ENCODE results near the gene LHX5.

Gene LHX5

DNA sequence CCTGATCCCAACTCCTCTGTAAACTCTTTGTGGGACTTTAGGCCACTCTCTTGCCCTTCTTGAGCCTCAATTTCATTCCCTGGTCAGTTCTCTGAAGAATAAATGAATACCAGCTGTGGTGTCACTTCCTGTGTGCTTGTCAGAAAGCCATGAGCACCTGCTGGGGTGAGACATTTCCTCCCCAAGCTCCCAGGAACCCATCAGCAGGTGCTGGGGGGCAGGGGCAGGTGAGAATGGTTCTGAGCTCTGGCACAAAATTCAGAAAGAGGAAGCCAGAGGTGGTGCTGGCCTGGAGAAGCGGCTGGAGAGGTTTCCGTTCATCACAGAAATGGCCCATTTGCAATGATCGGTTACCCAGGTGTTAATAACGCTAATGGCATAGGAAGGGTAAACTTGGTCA is 14.9 kb downstream of the LHX5 start:
- Mint-ChIP-seq H3K4me1 (no peaks in the 10 kb centered on the region), H3K9me3 (no peaks in the 10 kb centered on the region), H3K27ac (ENCODE audit: low read depth) (no peak overlapping the region), H3K4me3 (no peak overlapping the region), H3K27me3 (peaks cover 56% of the 10 kb centered on the region), H3K36me3 (ENCODE audit: insufficient read depth) (no peaks in the 10 kb centered on the region)
- ATAC-seq (replicated peaks; ENCODE audit: extremely low read depth, poor library complexity, severe bottlenecking) (no peak), DNase-seq (ENCODE audit: low spot score in 2 of 2) (no peak)

DNA sequence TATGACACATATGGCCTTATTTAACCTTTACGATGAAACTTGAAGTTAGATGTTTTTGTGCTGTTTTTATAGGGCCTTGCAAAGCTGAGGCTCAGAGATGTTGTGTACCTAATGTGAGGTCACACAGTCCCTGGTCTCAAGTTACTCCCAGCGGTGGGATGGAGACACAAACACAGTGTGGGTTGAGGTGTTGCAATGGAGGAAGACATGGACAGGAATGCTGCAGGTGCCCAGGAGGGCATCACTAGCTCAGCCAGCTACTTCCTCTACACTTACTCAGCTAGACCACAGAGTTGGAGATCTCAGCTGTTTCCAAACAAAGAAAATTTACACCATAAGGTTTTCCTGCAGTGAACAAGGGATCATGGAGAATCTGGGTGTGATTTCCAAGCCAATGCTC is 15.5 kb downstream of the LHX5 start:
- Mint-ChIP-seq H3K36me3 (ENCODE audit: insufficient read depth) (no peaks in the 10 kb centered on the region), H3K9me3 (no peaks in the 10 kb centered on the region), H3K4me3 (no peak overlapping the region), H3K27ac (ENCODE audit: low read depth) (no peak overlapping the region), H3K4me1 (no peaks in the 10 kb centered on the region), H3K27me3 (peaks cover 51% of the 10 kb centered on the region)
- DNase-seq (ENCODE audit: low spot score in 2 of 2) (no peak), ATAC-seq (replicated peaks; ENCODE audit: extremely low read depth, poor library complexity, severe bottlenecking) (no peak)

DNA sequence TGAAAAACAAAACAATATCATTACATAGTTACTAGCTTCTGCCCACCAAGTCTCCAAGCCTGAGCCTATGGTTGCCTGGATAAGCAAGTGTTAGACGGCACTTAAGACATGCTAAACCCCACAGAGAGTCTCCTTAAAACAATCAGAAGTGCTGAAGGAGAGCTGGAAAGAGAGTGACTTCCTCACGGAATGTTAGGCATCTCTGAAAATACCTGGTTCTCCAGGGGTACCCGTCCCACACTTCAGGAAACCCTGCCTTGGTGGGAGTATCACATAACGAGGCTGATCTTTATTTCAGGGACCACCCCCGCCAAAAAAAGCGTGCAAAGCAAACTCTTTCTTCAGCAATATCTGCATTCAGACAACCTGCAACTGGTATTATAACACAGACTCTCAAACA is 18.3 kb downstream of the LHX5 start:
- H3K4me3 Mint-ChIP-seq: no peak overlapping the region
- ATAC-seq (replicated peaks; ENCODE audit: extremely low read depth, poor library complexity, severe bottlenecking) (no peak), DNase-seq (ENCODE audit: low spot score in 2 of 2) (no peak)
- no peaks in the 10 kb centered on the region for H3K36me3 Mint-ChIP-seq (ENCODE audit: insufficient read depth)
- no peaks in the 10 kb centered on the region for H3K9me3 Mint-ChIP-seq
- H3K27ac Mint-ChIP-seq (ENCODE audit: low read depth): no peak overlapping the region
- peaks cover 32% of the 10 kb centered on the region for H3K27me3 Mint-ChIP-seq
- no peaks in the 10 kb centered on the region for H3K4me1 Mint-ChIP-seq

DNA sequence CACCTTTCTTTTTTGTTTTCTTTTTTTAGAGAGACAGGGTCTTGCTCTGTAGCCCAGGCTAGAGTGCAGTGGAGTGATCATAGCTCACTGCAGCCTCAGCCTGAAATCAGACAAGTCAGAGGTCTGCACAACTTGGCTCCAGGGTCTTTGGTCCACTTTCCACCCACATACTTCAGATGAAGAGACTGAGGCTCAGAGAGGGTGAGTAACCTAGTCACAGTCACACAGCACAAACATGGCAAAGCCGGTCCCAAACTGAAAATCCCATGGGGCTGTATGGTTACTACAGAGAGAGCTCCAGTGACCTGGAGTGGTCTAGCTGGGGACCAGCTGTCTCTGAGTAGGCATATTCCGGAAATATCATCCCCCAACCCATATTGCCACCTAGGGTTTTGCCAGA is 19.2 kb downstream of the LHX5 start:
- Mint-ChIP-seq H3K9me3 (no peaks in the 10 kb centered on the region), H3K4me3 (no peak overlapping the region), H3K27me3 (peaks cover 33% of the 10 kb centered on the region), H3K27ac (ENCODE audit: low read depth) (no peak overlapping the region), H3K4me1 (no peaks in the 10 kb centered on the region), H3K36me3 (ENCODE audit: insufficient read depth) (no peaks in the 10 kb centered on the region)
- ATAC-seq (replicated peaks; ENCODE audit: extremely low read depth, poor library complexity, severe bottlenecking) (no peak), DNase-seq (ENCODE audit: low spot score in 2 of 2) (no peak)

DNA sequence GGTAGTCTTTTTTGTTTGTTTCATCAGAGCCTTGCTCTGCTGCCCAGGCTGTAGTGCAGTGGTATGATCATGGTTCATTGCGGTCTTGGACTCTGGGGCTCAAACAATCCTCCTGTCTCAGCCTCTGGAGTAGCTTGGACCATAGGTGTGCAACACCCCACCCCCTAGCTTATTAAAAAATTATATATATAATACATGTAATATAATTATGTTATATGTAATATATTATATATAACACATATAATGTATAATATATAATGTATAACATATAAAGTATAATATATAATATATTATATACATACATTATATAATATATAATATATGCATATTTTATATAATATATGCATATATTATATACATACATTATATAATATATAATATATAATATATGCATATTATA is 21.8 kb downstream of the LHX5 start:
- Mint-ChIP-seq H3K36me3 (ENCODE audit: insufficient read depth) (no peaks in the 10 kb centered on the region), H3K4me3 (no peak overlapping the region), H3K27ac (ENCODE audit: low read depth) (no peak overlapping the region), H3K27me3 (peaks cover 37% of the 10 kb centered on the region), H3K9me3 (no peaks in the 10 kb centered on the region), H3K4me1 (no peaks in the 10 kb centered on the region)
- ATAC-seq (replicated peaks; ENCODE audit: extremely low read depth, poor library complexity, severe bottlenecking): no peak
- no peak for DNase-seq (ENCODE audit: low spot score in 2 of 2)

DNA sequence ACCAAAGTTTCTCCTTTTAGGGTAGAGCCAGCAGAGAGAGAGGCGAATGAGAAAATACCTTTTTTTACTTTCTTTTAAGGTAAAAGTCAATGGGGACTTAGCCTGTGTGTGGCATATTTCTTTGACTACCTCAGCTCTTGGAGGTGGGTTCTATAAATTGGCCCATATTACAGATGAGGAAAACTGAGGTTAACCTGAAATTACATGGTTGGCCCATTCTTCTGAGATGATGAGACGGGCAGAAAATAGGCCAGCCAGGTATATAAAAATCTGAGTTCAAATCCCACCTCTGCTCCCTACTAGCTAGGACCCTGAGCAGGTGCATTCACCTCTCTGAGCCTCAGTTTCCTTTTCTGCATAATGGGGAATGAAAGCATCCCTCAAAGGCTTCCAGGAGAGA is 22.4 kb downstream of the LHX5 start:
- Mint-ChIP-seq H3K4me1 (no peaks in the 10 kb centered on the region), H3K36me3 (ENCODE audit: insufficient read depth) (no peaks in the 10 kb centered on the region), H3K27ac (ENCODE audit: low read depth) (no peak overlapping the region), H3K9me3 (no peaks in the 10 kb centered on the region), H3K4me3 (no peak overlapping the region), H3K27me3 (peaks cover 37% of the 10 kb centered on the region)
- no peak for DNase-seq (ENCODE audit: low spot score in 2 of 2)
- no peak for ATAC-seq (replicated peaks; ENCODE audit: extremely low read depth, poor library complexity, severe bottlenecking)

DNA sequence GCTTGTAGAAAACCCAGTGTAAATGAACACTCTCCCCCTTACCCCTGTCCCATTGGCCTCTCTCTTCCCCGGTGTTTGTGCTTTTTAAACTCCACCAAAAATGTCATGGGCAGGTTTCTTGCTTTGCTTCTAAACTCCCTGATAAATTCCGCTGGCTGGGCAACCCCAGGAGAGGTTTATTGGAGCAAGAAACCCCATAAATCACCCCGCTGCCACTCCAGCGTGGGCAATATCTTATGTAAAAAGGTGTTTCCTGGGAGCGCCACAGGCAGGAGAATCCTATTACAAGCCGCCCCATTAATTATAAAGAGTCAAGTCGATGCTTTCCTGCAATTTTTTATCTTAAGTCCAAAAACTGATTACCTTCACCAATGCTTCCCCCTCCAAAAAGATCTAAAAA is 22.8 kb downstream of the LHX5 start:
- Mint-ChIP-seq H3K4me3 (no peak overlapping the region), H3K27me3 (peaks cover 37% of the 10 kb centered on the region), H3K27ac (ENCODE audit: low read depth) (no peak overlapping the region), H3K4me1 (no peaks in the 10 kb centered on the region), H3K36me3 (ENCODE audit: insufficient read depth) (no peaks in the 10 kb centered on the region), H3K9me3 (no peaks in the 10 kb centered on the region)
- DNase-seq (ENCODE audit: low spot score in 2 of 2): no peak
- no peak for ATAC-seq (replicated peaks; ENCODE audit: extremely low read depth, poor library complexity, severe bottlenecking)

DNA sequence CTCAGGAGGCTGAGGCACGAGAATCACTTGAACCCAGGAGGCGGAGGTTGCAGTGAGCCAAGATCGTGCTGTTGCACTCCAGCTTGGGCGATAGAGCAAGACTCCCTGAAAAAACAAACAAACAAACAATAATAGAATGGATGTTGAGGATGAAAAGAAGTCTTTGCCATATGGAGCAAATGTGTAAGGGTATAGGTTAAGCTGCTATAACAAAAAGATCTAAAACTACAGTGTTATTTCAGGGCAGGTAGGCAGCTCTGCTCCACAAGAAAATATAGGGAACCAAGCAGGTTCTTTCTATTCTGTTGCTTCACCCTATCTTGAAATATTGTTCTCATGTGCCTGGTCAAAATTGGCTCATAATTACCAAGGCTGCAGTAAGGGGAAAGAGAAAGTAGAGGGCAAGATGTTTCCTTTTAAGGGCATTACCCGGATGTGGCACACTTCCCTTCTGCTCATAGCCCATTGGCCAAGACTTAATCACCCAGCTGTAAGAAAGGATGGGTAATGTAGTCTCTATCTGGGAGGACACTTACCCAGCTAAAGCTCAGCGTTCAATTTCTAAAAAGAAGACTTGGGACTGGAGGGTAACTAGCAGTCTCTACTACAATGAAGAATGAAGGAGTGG is 26.0 kb downstream of the LHX5 start:
- H3K9me3 Mint-ChIP-seq: no peaks in the 10 kb centered on the region
- DNase-seq (ENCODE audit: low spot score in 2 of 2) (no peak), ATAC-seq (replicated peaks; ENCODE audit: extremely low read depth, poor library complexity, severe bottlenecking) (no peak)
- H3K4me1 Mint-ChIP-seq: no peaks in the 10 kb centered on the region
- no peak overlapping the region for H3K27ac Mint-ChIP-seq (ENCODE audit: low read depth)
- no peak overlapping the region for H3K4me3 Mint-ChIP-seq
- no peaks in the 10 kb centered on the region for H3K36me3 Mint-ChIP-seq (ENCODE audit: insufficient read depth)
- peaks cover 37% of the 10 kb centered on the region for H3K27me3 Mint-ChIP-seq

DNA sequence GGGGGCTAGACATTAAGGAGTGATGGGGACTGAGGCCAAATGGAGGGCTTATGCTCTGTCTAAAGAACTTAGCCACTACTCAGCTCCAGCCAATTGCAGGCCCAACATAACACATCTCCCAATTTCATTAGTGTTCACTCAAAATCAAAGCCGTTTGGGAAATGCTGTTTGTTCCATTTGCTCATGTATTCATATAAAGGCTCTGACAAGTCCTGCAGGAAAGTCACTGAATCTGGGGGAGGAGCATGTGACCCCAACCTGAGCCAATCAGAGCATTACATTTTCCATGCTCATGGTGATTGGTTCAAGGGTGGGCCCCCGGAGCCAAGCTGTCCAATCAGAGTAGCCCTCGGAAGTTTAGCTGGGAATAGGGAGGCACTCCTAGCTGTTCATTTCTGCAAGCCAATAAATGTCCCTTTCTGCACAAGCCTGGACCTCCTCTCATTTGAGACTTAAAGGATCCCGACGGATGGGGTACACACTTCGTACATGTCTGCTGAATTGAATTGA is 28.6 kb downstream of the LHX5 start:
- H3K9me3 Mint-ChIP-seq: no peaks in the 10 kb centered on the region
- ATAC-seq (replicated peaks; ENCODE audit: extremely low read depth, poor library complexity, severe bottlenecking) (no peak), DNase-seq (ENCODE audit: low spot score in 2 of 2) (no peak)
- H3K4me1 Mint-ChIP-seq: no peaks in the 10 kb centered on the region
- no peak overlapping the region for H3K27ac Mint-ChIP-seq (ENCODE audit: low read depth)
- no peak overlapping the region for H3K4me3 Mint-ChIP-seq
- peaks cover 25% of the 10 kb centered on the region for H3K27me3 Mint-ChIP-seq
- no peaks in the 10 kb centered on the region for H3K36me3 Mint-ChIP-seq (ENCODE audit: insufficient read depth)

DNA sequence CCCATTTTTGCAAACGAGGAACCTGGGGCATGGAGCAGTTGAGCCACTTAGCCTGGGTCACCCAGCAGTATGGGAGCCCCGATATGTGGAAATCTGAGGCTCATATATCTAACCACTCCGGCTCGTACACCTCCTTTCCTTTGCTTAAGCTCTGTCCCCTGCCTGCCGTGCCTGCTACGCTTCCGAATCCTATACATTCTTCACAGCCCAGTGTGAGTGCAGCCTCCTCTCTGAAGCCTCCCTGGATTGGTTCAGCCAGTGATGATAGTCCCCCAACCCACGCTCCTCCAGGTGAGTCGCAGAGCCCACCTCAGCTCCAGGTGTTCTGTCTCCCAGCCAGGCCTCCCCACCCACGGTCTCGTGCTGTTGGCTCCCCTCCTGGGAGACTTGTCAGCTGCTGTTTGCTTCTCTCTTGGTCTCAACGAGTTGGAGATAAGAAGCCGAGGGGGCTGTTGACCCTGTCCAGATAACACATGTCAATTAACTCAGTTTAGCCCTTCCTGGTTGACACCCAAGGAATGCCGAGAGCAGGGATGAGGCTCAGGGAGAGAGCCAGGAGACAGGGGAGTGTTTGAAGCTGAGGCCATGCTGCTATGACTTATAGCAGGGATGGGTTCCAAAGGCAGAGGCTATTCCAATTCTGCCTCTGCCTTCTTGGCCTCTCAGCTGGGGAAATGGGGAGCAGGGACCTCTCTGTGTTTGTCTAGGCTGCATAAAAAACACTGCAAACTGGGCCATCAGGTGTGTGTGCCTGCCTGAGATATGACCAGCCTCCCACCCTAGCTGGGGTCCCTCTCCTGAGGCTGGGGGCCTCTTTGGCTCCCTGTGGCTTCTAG is 30.5 kb downstream of the LHX5 start:
- DNase-seq (ENCODE audit: low spot score in 2 of 2): no peak
- ATAC-seq (replicated peaks; ENCODE audit: extremely low read depth, poor library complexity, severe bottlenecking): no peak
- Mint-ChIP-seq H3K4me3 (no peak overlapping the region), H3K9me3 (no peaks in the 10 kb centered on the region), H3K4me1 (no peaks in the 10 kb centered on the region), H3K27me3 (peaks cover 5% of the 10 kb centered on the region), H3K36me3 (ENCODE audit: insufficient read depth) (no peaks in the 10 kb centered on the region), H3K27ac (ENCODE audit: low read depth) (no peak overlapping the region)

DNA sequence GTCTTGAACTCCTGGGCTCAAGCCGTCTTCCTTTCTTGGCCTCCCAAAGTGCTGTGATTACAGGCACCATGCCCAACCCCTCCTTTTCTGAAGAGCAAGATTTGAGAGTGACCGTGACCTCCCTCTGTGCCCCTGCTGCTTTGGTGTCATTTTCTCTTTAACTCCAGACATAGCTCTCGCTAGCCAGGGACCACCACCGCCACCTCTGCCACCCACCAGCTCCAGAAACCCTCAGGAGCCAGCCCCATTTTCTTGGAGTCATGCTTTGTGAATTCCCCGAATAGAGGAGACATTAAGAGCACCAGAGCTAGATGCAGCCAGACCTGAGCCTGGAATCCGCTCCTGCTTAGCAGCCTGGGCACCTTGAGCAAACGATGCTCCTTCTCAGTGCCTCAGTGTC is 31.3 kb downstream of the LHX5 start:
- H3K27ac Mint-ChIP-seq (ENCODE audit: low read depth): no peak overlapping the region
- no peaks in the 10 kb centered on the region for H3K27me3 Mint-ChIP-seq
- H3K4me1 Mint-ChIP-seq: no peaks in the 10 kb centered on the region
- no peaks in the 10 kb centered on the region for H3K36me3 Mint-ChIP-seq (ENCODE audit: insufficient read depth)
- H3K9me3 Mint-ChIP-seq: no peaks in the 10 kb centered on the region
- DNase-seq (ENCODE audit: low spot score in 2 of 2) (no peak), ATAC-seq (replicated peaks; ENCODE audit: extremely low read depth, poor library complexity, severe bottlenecking) (no peak)
- H3K4me3 Mint-ChIP-seq: no peak overlapping the region

DNA sequence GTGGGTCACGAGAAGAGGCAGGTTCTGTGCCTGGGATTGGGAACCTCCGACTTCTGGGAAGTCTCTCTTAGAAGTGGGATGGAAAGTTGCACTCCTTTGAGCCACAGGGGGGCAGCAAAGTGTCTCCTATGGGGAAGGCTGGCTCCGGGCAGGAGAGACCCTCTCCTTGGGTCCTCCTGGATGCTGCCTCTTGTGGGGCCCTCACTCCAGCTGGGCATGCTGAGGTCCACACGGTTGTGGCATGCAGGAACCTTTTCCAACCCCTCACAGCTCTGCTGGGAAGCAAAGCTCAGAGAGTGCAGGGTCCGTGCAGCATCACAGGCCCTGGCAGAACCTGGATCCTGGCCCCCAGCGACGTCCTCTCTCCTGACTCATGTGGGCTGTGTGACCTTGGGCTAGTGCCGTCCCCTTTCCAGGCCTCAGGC is 32.1 kb downstream of the LHX5 start:
- DNase-seq (ENCODE audit: low spot score in 2 of 2) (no peak), ATAC-seq (replicated peaks; ENCODE audit: extremely low read depth, poor library complexity, severe bottlenecking) (no peak)
- no peaks in the 10 kb centered on the region for H3K36me3 Mint-ChIP-seq (ENCODE audit: insufficient read depth)
- no peaks in the 10 kb centered on the region for H3K4me1 Mint-ChIP-seq
- H3K27ac Mint-ChIP-seq (ENCODE audit: low read depth): no peak overlapping the region
- H3K4me3 Mint-ChIP-seq: no peak overlapping the region
- no peaks in the 10 kb centered on the region for H3K27me3 Mint-ChIP-seq
- H3K9me3 Mint-ChIP-seq: no peaks in the 10 kb centered on the region

DNA sequence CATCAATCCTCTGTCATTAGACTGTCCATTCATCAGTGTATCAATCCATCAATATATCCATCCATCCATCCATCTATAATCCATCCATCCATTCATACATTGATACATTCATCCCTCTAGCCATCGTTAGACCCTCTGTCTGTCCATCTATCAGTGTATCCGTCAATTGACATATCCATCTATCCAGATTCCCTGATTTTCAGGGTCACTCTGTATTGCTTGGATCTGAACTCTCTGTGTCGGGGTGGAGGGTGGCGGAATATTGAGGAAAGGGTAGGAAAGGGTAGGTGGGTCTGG is 32.4 kb downstream of the LHX5 start:
- ATAC-seq (replicated peaks; ENCODE audit: extremely low read depth, poor library complexity, severe bottlenecking) (no peak), DNase-seq (ENCODE audit: low spot score in 2 of 2) (no peak)
- Mint-ChIP-seq H3K27me3 (no peaks in the 10 kb centered on the region), H3K4me1 (no peaks in the 10 kb centered on the region), H3K4me3 (no peak overlapping the region), H3K36me3 (ENCODE audit: insufficient read depth) (no peaks in the 10 kb centered on the region), H3K9me3 (no peaks in the 10 kb centered on the region), H3K27ac (ENCODE audit: low read depth) (no peak overlapping the region)
